ENCODE results near the gene KRT79. TPM values are rescaled to one million over a fixed set of nuclear protein-coding genes. Genes with fewer than 3 reads are reported as not detected.

Gene KRT79
- total RNA-seq, 1 donor from 2014 or later: not detected

DNA sequence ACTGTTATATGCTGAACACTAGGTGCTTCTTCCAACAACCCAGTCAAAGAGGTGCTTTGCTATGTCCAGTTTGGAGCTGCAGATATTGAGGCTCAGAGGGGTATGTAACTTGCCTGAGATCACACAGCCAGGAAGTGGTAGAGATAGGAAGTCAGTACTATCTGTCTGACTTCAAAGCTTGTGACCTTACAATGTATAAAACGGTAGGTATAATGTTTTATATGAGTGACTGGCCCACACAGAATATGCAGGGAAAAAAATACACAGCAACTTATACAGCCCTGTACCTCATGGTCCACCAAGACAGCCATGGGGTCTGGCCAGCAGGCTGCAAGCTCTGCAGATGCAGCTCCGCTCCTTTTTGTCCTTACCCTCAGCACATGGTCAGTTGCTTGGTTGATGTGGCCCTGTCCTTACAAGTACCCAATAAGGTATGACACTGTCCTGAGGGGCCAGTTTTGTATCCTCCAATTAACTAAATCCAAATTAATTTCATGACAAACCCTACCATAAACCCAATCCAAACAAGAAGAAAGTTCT, 16.3 kb downstream of the KRT79 start:
- Mint-ChIP-seq H3K36me3 (ENCODE audit: low read depth) (no peaks in the 10 kb centered on the region), H3K4me3 (no peak overlapping the region), H3K27me3 (ENCODE audit: low read depth) (peaks cover 5% of the 10 kb centered on the region), H3K4me1 (peaks cover 9% of the 10 kb centered on the region), H3K27ac (ENCODE audit: unreplicated experiment) (no peak overlapping the region), H3K9me3 (no peaks in the 10 kb centered on the region)
- no peak for DNase-seq (ENCODE audit: low read depth, low spot score)
- TF ChIP-seq, protein P1, sequence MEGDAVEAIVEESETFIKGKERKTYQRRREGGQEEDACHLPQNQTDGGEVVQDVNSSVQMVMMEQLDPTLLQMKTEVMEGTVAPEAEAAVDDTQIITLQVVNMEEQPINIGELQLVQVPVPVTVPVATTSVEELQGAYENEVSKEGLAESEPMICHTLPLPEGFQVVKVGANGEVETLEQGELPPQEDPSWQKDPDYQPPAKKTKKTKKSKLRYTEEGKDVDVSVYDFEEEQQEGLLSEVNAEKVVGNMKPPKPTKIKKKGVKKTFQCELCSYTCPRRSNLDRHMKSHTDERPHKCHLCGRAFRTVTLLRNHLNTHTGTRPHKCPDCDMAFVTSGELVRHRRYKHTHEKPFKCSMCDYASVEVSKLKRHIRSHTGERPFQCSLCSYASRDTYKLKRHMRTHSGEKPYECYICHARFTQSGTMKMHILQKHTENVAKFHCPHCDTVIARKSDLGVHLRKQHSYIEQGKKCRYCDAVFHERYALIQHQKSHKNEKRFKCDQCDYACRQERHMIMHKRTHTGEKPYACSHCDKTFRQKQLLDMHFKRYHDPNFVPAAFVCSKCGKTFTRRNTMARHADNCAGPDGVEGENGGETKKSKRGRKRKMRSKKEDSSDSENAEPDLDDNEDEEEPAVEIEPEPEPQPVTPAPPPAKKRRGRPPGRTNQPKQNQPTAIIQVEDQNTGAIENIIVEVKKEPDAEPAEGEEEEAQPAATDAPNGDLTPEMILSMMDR (conservative IDR thresholded peaks at IDR 0.05): no peak

DNA sequence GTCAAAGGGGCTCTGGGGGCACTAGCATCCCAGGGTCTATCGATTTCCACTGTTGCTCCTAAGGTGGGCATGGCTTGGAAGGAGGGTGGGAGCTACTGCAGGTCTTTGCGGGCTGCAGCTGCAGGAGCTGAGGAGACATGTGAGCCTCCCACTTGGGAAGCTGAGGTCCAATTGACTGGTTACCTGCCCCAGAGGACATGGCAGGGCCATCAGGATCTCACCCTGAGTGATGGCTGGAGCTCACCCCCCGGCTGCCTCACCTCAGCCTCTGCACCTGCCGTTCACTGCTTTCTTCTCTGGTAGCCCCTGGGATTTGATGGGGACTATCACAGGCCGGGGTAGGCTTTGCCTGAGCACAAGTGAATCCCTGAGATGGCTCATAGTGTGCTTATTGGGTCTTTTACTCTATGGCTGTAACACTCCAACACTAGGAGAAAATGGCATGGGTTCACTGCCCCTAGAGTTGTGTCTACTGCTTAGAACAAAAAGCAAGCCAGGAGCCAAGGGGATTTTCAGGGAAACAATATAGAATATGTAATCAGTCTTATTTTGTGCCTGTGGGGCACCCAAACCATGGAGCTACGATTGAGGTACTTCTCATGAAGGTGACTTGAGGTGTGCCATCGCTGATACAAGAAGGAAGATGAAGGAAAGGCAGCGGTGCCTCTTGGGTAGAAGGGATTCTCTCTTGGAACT, 17.0 kb downstream of the KRT79 start:
- Mint-ChIP-seq H3K27ac (ENCODE audit: unreplicated experiment) (no peak overlapping the region), H3K4me1 (peaks cover 9% of the 10 kb centered on the region), H3K4me3 (no peak overlapping the region), H3K9me3 (no peaks in the 10 kb centered on the region), H3K27me3 (ENCODE audit: low read depth) (peaks cover 5% of the 10 kb centered on the region), H3K36me3 (ENCODE audit: low read depth) (no peaks in the 10 kb centered on the region)
- TF ChIP-seq, protein P1 (conservative IDR thresholded peaks at IDR 0.05): no peak
- DNase-seq (ENCODE audit: low read depth, low spot score): no peak

DNA sequence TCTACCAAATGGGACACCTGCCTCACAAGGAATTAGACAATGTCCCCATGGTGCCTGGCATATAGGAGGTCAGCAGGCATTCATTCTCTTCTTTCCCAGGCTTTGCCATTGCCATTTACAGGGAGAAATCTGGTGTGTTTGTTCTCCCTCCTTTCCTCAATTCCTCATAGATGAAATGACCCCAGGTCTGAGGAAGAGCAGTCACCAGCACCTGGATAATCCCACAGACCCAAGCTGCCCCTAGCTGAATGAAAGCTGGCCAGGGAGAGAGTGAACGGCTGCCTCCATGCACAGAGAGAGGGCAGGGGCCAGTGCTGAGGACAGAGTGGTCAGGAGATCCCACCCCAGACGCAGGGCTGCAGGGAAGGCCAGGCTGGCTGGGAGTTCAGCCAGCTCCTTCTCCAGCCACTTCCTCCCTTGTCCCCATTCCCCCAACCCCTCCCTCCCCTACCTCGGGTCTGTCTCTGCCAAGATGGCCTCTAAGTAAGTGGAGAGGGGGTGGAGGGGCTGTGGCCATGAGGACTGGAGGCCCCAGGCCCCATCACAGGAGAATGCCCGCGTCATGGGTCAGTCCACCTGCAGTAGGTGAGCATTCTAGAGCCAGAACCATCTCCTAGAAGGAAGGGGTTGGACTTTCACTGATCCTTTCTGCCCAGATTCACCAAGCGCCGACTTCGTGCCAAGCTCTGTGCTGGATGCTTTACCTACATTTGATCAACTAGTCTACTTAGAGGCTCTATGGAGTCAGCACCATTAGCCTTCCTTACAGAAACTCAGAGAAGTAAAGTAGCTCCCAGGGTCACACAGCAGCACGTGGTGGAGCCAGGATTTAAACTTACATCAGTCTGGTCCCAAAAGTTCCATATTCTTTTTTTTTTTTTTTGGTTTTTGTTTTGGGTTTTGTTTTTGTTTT, 18.2 kb downstream of the KRT79 start:
- TF ChIP-seq, protein P1 (conservative IDR thresholded peaks at IDR 0.05): no peak
- Mint-ChIP-seq H3K4me3 (no peak overlapping the region), H3K9me3 (no peaks in the 10 kb centered on the region), H3K27ac (ENCODE audit: unreplicated experiment) (no peak overlapping the region), H3K4me1 (peaks cover 9% of the 10 kb centered on the region), H3K36me3 (ENCODE audit: low read depth) (no peaks in the 10 kb centered on the region), H3K27me3 (ENCODE audit: low read depth) (peaks cover 3% of the 10 kb centered on the region)
- no peak for DNase-seq (ENCODE audit: low read depth, low spot score)

DNA sequence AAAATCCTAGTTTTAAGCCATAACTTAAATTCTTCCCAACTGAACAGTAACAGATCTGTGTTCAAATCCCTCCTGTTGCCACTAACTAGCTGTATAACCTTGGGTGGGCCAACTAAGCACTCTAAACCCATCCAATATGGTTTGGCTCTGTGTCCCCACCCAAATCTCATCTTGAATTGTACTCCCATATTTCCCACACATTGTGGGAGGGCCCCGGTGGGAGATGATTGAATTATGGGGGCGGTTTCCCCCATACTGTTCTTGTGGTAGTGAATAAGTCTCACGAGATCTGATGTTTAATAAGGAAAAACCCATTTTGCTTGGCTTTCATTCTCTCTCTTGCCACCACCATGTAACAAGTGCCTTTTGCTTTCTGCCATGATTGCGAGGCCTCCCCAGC, 18.9 kb downstream of the KRT79 start:
- Mint-ChIP-seq H3K4me1 (peaks cover 9% of the 10 kb centered on the region), H3K27ac (ENCODE audit: unreplicated experiment) (no peak overlapping the region), H3K36me3 (ENCODE audit: low read depth) (no peaks in the 10 kb centered on the region), H3K27me3 (ENCODE audit: low read depth) (no peaks in the 10 kb centered on the region), H3K9me3 (no peaks in the 10 kb centered on the region), H3K4me3 (no peak overlapping the region)
- DNase-seq (ENCODE audit: low read depth, low spot score): no peak
- TF ChIP-seq, protein P1 (conservative IDR thresholded peaks at IDR 0.05): no peak

DNA sequence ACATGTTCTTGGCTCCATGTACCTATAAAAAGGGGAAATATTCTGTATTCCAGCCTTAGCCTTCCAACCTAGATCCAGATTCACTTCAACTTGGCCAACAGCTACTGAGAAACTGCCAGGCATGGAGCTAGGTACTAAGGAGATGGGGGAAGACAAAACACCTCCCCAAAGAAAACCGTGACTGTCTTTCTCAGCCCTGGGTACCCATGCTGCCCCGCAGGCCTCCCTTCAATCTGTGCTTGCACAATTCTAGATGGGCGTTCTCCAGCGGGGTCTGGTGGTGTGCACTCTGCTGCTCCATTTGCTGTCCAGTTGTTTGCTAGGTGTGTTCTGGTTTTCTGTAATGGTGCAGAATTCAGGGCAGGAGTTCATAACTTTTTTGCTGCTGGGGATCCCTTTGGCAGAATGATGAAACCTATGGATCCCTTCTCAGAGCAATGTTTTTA, 19.4 kb downstream of the KRT79 start:
- no peak for DNase-seq (ENCODE audit: low read depth, low spot score)
- no peaks in the 10 kb centered on the region for H3K36me3 Mint-ChIP-seq (ENCODE audit: low read depth)
- H3K27ac Mint-ChIP-seq (ENCODE audit: unreplicated experiment): no peak overlapping the region
- H3K9me3 Mint-ChIP-seq: no peaks in the 10 kb centered on the region
- peaks cover 2% of the 10 kb centered on the region for H3K27me3 Mint-ChIP-seq (ENCODE audit: low read depth)
- peaks cover 9% of the 10 kb centered on the region for H3K4me1 Mint-ChIP-seq
- TF ChIP-seq, protein P1 (conservative IDR thresholded peaks at IDR 0.05): no peak
- H3K4me3 Mint-ChIP-seq: no peak overlapping the region
